ENCODE data around the gene RHOB.
"Not testable (repeated sequence)": the region's sequence is repeated elsewhere in the genome, so short reads cannot be mapped to it uniquely, and the experiment has no call there.

The RHOB gene

DNA sequence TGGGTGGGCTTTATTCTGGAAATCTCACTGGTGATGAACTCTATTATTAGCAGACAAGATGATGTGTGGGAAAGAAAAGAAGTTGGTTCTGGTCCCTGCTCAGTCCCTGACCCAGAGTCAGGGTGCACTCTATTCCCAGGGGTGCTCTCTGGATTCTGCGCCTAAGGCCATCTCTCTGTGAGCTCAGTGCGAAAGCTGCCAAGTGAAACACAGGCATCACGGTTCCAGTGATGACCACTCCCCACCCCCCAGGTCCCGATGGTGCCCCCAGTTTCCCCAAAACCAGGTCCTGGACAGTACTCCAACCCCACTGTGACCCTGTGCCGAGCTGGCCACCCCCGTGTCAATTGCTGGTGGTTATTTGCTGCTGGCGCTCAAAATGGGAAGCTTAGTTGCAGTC is 30.1 kb downstream of the RHOB start:
- DNase-seq = no peak

DNA sequence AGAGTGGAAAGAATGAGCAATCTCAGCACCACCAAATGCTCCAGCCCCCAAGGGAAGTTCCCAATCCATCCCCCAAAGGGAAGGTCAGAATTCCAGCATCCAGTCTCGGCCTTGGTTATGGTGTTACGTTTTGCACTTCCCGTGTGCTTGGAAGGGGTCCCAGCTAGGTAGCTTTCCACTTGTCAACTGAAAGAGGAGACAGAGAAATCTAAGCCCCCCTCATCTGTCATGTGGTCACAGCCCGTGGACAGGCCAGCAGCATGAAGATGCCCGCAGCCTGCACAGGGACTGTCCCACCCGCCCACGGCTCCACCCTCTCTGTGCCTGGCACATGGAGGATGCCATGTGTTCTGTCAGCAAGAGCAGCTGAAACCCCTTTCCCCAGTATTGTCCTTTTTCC is 32.1 kb downstream of the RHOB start:
- DNase-seq = no peak

DNA sequence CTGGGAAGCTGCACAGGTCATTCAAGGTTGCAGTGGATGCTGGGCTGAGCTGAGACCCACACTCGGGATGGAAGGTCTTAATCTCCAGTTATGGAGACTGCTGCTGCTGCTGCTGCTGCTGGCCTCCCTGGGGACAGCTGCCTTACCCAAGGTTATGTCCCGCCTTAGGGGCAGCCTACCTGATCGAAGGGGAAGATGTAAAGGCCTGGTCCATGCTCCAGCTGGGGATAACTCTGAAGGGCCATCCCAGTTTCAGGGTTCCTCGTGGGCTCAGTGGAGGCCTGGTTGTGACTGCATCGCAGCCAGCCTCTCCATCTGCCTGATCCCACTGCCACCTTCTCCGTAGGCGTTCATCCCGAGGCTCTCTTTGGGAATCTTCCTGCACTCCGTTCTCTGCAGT is 33.0 kb downstream of the RHOB start:
- DNase-seq = no peak

DNA sequence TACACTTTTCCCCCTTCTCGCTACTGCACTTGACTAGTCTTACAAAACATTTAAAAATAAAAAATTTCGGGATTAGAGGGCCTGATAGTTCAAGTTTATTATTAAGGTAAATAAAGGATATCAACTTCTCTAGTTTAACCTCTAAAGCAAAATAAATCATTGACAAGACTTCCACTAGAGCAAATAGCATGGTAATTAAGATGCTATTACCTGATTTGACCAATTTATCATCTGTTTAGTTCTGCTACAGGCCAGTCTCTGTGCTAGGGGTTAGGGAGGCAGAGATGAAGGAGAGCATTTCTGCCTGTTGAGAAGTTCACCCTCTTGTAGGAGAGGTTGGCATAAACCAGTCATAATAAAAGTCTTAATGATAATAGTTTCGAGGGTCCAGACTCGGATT is 34.0 kb downstream of the RHOB start:
- no peak for DNase-seq

DNA sequence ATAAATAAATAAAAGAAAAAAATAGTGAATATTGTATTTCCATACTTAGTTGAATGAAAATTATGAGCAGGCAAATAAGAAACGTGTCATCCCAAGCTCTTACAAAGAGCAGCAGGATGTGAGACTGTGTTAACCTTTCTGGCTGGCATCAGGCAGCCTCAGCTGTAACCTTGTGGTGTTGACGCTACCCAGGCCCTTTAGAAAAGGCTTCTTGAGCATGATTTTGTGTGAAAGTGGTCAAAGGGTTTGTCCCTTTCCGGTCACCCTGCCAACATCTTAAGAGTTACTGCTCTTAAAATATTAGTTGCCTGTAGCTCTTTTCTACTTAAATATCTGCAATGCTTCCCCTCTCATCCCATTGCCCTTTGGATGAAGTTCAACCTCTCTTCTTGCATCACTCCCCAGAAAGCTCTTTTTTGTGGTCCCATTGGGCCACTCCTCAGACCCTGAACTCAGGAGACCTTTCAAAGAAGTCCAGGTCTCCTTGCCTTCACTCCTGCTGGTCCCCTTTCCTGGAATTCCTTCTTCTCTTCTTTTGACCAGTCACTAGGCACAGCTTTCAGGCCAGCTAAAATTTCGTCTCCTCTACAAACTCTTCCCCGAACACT is 35.0 kb downstream of the RHOB start:
- DNase-seq = no peak

DNA sequence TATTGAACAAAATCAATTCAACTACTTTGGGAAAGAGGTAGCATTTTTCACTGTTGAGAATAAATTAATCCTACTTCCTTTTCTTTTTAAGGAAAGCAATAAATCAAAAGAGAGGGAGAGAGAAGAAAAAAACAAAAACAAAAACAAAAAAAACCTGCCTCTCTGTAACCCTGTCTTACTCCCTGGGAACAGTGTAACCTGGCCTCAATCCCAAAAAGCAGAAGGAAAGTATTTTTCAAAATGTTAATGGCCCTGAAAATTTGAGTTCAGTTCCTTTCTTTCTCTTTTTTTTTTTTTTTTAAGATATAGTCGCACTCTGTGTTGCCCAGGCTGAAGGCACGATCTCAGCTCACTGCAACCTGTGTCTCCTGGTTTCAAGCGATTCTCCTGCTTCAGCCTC is 35.9 kb downstream of the RHOB start:
- DNase-seq = no peak

DNA sequence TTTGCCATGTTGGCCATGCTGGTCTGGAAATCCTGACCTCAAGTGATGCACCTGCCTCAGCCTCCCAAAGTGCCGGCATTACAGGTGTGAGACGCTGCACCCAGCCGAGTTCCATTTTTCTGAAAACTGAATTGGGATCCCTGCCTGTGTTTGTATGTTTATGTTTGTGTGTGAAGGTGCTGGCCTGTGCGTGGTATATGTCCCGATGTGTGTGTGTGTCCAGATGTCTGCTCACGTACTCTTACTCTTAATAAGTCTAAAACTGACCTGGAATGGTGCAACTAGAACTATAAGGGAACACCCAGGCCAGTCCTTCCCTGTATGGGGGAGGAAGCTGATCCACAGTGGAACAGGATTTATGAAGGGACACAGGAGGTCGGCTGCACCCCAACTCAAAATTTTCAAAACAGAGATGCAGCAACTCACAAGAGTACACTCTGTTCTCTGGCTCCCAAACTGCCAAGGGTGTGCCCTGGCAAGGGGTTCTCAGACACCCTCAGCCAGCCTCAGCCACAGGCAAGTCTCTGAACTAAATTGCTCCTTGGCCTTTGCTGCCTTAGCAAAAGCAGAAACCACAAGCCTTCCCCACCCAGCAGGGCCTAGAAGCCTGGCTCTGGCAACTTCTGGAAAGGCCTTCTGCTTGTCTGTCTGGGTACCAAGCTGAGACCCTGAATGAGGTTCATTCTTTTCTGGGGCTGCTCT is 36.5 kb downstream of the RHOB start:
- DNase-seq = no peak

DNA sequence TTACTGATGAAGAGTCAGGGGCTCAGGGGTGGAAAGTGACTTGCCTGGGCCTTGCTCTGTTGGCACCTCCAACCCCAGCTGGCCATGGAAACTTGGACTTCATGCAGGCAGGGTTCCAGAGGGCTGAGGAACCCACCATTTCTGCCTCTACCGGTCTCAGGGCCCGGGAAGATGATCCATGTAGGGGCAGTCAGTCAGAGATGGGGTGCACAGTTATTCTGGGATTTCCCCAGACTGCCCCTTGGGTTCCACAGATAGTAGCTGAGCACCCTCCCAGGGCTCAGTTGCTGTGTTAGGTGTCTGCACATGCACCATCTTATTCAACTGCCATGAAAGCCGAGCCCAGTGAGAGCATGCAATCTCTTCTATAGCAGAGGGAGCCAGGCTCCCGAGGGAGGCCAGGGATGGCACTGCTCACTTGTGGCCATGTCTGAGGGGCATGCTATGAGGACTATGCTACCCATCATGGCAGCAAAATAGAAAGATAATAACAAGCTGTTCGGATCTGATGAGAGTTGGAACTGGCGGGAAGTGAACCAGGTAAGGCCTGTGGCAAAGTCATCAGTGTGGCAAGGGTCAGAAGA is 37.3 kb downstream of the RHOB start:
- DNase-seq = no peak

DNA sequence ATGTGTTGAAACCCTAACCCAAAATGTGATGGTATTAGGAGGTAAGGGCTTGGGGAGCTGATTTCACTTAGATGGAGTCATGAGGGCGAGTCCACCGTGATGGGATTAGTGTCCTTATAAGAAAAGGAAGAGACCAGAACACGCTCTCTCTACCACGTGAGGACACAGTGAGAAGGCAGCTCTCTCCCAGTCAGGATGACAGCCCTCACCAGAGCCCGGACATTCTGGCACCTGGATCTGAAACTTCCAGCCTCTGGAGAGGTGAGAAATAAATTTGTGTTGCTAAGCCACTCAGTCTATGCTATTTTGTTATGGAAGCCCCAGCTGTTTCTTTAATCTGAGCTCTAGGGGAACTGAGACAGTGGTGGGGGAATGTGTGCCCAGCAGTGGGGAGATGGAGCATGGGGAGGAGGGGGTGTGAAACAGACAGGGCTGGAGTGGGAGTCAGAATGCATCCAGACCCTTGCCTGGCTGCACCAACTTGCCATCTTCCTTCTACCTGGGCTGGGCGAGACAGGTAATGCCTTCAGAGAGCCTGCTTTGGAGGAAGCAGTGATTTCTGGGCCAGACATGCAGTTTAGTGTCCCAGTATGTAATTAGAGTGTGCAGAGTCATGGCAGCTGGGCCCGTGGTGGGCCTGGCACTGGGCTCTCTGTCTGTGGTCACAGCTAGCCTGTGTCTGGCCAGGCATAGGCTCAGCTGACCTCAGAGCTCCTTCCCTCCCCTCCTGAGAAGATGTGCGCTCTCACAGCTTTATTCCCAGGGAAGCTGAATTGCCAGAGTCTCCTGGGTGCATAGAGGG is 38.1 kb downstream of the RHOB start:
- no peak for DNase-seq

DNA sequence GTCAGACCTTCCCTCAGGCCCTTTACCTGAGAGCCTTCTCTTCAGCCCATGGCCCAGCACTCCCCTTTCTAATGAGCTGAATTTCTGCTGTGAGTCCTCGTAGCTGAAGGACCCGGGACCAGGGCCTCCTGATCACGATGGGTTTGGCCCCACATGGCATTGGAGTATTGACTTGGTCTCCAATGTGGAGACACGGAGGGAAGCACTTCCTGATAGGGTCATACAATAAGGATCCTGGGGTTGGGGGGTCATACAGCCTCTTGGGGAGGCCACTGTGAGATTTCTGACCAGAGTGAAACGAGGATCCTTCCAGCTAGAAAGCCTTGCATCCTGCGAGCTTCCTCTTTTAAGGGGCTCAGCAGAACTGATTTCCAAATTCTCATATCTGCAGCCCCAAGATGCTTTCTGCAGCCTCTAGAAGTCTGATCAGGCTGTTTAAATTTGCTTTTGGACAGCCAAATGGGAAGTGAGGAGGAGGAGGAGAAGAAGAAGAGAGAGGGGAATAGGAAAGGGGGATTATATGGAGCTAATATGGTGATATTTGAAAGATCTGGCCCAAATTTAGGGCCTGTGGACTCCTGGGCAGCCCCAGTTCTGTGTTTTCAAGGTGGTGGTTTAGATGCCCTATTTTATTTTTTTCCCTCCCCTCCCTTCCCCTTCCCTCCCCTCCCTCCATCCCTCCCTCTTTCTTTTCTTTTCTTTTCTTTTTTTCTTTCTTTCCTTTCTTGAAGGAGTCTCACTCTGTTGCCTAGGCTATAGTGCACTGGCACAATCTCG is 38.9 kb downstream of the RHOB start:
- no peak for DNase-seq

DNA sequence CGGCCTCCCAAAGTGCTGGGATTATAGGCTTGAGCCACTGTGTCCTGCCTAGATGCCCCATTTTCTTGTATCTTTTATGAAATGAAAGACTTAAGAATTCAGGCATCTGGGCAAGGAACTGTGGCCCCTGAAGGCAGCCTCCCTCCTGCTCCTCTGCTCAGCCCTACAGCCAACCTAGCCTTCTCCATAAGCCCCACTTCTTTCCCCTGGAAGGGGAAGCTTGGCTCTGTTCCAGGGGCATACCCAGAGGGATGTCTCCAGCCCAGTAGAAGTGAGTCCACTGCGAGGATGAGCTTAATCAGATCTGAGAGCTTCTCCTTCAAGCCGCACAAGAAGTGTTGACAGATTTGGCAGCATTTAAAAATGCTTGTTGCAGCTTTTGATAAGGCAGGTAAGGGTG is 39.7 kb downstream of the RHOB start:
- no peak for DNase-seq

DNA sequence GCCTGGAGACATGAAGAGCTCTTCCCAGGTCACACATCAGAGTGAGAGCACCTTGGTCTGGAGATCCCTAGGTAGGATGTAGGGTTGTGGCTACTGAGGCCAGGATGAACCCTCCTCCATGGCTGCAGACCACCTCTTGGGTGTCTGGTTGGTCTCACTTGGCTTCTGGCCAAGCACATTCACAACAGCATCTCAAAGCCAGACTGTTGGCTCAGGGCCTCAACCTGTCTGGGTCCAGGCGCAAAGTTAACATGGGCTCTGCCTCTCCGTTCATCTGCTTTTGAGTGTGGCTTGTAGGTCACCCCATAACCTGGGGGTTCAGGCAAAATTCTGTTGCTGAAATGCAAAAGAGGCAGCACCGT is 40.1 kb downstream of the RHOB start:
- no peak for DNase-seq

DNA sequence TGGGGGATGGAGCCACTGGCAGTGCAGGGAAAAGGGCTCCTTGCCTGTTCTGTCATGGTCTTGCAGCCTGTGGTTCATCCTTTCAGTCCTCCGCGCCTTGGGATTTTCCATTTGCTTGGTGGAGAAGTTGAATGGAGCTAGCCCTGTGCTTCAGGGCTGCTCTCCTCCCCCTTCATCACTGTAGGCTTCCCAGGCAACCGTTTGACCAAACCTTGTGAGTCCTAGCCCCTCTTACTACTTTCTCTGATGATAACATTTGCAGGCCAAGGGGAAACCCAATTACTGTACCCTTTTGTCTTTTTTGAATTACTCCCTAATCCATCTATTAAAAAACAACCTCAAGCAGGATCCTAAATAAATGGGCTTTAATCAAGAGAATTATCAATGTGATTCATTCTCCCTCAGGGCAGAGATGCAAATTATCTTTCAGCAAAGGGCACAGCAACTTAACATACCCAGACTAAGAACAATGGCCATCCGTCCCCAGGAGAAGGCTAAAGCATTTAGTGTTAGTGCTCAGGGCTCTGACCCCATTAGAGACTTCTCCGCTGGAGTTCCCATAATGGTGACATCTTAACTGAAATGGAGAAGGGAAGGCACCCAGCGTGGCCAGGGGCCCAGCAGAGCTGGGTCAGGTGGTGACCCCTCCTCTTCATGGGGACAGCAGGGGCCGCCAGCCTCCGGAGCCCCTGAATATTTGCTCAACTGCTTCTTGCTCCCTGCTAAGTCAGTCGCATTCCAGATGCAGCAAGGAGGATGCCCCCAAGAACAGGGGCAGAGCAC is 40.7 kb downstream of the RHOB start:
- DNase-seq = no peak

DNA sequence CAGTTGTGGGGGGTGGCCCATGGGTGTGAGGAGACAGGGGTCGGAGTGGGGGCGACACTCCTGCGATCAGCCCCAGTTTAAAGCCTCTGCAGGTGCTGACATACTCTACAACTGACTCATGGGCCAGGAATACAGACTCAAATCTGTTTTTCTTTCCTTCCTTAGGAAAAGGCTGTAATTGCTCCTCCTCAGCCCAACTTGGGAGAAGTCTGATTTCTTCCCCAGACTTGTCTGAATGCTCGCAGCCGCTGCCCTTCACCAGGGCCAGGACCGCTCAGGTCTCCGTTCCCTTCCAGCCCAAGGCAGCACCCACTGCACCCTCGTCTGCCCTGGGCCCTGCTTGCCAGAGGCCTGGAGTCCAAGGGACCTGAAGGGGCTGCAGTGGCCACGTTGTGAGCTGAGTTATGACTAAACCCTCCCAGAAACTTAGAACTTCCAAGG is 41.3 kb downstream of the RHOB start:
- no peak for DNase-seq

DNA sequence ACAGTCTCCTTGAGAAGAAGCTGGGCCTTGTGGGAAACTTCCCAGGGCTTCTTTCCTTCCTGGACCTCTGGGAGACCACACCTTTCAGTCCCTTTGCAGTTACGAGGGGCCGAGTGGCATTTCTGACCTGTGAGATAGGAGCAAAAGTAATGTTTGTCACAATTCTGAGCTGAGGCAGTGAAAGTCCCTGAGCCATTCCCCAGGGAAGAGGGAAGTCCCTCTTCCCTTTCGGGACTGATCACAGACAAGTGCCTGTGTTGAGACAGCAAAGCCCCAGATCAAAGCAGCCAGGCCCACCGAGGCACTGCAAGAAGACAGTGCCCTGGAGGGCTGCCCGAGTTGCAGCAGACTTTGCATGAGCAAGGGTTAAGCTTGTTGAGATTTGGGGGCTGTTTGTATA is 41.9 kb downstream of the RHOB start:
- DNase-seq = no peak

DNA sequence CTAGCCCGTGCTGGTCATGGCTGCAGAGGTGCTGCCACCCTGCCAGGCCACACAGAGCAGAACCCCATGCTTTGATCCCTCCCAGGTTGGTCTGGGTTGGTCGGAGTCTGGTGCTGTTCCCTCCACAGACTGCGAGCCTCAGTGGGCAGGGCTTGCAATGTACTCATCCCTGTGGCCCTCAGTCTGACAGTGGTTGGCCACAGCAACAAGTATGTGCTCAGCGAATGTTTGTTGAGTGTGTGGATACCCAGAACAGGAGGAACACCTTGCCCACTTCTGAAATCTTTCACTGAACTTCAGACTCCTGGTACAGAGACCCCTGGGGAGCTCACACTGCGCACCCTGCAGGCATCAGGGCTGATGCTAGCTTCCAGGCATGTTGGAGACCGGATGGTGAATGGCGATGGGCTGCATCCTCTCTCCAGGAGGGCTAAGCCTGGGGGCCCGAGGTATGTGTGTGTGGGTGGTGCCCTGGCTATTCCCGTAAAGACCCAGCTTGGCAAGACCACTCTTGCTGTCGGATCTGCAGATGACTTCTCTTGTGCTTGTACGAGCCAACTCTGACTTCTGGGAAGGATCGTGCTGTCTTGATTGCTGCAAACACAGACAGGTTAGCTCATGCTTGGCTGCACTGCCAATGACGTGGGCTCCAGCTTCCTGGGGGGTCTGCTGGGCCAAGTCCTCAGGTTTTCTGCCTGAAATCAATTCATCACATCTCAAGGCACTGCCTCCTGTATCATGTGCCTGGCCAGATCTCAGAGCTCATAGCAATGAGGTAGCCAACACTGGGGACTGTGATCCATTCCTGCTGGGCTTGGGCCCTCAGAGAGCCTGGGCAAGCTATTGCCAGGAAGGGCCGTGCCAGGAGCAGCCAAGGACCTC is 43.7 kb downstream of the RHOB start:
- no peak for DNase-seq

DNA sequence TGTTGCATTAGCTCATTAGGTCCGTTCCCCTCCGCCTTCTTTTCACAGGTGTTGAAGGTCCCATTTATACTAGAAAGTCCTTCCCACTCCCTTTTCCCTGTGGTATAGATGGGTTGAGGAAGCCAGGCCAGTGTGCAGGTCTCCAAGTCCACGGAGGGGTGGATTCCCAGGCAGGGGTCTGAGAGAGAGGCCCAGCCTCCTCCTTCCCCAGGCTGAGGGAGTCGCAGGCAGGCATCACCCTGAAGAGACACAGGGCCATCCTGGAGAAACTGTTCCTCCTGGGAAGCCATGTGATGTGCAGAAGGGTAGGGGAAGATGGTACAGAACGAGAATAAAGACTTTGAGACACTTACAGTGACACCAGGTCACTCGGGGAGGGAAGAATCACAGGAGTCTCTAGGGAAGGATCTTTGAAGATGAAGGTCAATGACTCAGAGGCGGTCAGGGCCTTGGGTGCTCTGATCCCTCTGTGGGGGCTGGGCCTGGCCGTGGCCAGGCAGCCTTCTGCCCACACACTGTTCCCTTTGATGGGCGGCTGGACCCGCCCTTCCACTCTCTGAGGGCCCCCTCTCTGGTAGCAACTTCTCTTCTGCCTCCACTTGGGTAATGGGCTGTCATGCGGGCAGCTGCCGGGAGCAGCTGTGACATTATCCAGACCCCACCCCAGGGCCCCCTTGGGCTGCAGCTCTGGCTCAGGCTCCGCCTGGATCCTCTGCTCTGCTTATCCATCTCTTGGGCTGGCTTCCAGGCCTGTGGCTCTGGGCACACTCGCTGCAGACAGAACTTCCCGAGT is 45.1 kb downstream of the RHOB start:
- DNase-seq = no peak

DNA sequence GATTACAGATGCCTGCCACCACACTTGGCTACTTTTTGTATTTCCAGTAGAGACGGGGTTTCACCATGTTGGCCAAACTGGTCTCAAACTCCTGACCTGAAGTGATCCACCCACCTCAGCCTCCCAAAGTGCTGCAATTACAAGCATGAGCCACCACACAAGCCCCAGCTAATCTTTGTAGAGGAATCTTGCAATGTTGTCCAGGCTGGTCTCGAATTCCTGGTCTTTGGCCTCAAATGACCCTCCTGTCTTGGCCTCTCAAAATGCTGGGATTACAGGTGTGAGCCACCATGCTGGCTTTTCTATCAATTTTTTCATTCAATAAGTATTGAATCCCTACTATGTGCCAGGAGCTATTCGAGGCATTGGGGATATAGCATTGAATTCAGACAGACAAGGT is 46.2 kb downstream of the RHOB start:
- not testable (repeated sequence) for DNase-seq

DNA sequence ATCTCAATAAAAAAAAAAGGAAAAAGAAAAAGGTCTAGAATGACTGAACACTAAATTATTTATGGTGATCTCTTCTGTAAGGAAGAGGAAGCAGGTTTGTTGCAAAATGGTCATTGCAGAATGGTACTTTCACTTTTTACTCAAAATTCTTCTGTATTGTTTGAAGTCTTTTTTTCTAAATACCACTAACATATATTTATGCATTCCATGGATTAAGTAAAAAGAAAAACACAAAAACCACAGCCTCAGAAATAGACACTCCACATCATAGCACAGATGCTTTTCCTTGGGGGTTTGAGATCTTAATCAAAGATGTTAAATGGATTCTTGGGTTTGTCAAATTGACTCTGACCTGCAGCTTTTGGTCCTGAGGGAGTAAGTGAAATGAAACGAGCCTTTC is 47.4 kb downstream of the RHOB start:
- no peak for DNase-seq
